NCI-H82 (cell line): ENCODE results near the gene HBQ1.
A peak's percentile ranks its signal among the peaks of the same experiment; 100 is the strongest.
"Not testable (repeated sequence)": the region's sequence is repeated elsewhere in the genome, so short reads cannot be mapped to it uniquely, and the experiment has no call there.

ENCODE experiments used
- DNase-seq: peaks from one replicate; lab custom pipeline; 2025; lab: John Stamatoyannopoulos, UW

The HBQ1 gene

DNA sequence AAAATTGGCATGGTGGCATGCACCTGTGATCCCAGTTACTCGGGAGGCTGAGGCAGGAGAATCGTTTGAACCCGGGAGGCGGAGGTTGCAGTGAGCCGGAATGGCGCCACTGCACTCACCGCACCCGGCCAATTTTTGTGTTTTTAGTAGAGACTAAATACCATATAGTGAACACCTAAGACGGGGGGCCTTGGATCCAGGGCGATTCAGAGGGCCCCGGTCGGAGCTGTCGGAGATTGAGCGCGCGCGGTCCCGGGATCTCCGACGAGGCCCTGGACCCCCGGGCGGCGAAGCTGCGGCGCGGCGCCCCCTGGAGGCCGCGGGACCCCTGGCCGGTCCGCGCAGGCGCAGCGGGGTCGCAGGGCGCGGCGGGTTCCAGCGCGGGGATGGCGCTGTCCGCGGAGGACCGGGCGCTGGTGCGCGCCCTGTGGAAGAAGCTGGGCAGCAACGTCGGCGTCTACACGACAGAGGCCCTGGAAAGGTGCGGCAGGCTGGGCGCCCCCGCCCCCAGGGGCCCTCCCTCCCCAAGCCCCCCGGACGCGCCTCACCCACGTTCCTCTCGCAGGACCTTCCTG is at the start of gene HBQ1:
HBQ1 (plus strand) TSS at position 359 of the 575 bp plus-strand sequence; CDS start at position 387, 28 bp downstream.
- DNase-seq, result peak; percentile 70

GRCh38 chr16:130533-131173 is 49.6 kb upstream of the HBQ1 start:
- DNase-seq, result no peak

- no peak for DNase-seq
Observed at GRCh38 chr16:132120-132519, 48.1 kb upstream of the HBQ1 start.

DNA sequence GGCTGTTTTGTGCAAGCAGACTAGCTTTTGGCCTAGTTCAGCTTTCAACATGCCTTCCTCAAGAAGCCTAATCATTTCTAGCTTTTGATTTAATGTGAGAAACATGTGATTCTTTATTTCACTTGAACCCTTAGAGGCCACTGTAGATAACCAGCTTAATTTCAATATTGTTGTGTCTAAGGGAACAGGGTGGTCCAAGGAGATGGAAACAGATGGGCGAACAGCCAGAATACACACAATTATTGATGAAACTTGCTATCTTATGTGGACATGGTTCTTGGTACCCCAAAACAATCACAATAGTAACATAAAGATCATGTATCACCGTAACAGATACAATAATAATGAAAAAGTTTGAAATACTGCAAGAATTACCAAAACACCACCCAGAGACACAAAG is 46.5 kb upstream of the HBQ1 start:
- DNase-seq, result no peak

- DNase-seq, result peak; percentile 58
Observed at GRCh38 chr16:138049-138417, 42.2 kb upstream of the HBQ1 start.

- no peak for DNase-seq
Observed at GRCh38 chr16:140175-140857, 39.9 kb upstream of the HBQ1 start.

GRCh38 chr16:142405-142967 is 37.8 kb upstream of the HBQ1 start:
- DNase-seq, result no peak

- no peak for DNase-seq
Observed at GRCh38 chr16:143047-143446, 37.2 kb upstream of the HBQ1 start.

DNA sequence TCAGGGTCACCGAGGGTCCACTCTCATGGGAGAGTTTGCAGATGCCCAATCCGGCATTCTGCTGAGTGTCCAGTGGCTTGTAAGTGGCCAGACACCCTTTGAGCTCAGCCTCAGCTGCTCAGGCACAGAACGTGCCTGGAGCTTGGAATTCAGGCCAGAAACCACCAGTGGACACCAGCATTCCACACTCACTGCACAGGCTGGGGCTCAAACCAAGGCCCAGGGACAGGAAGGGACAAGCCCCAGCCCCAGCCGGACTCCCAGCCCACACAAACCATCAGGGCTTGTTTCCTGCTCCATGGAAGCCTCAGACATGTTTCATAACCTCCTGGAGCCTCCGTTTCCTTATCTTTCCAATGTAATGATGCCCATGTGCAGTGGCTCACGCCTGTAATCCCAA is 36.8 kb upstream of the HBQ1 start:
- DNase-seq, result no peak

DNA sequence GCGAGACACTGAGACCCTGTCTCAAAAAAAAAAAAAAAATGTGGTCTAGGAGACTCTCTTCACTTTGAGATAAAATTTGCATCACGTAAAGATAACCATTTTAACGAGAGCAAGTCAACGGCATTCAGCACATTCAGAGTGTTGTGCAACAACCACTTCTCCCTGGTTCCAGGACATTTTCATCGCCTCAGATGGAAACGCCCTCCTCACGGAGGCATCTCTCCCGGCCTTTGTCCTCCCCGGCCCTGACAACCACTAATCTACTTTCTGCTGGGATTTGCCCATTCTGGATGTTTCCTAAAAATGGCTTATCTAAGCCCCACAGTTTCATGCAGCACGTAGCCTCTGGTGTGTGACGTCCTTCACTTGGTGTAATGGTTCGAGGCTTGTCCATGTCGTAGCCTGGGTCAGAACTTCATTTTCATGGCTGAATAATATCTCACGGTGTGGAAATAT is 35.4 kb upstream of the HBQ1 start:
- DNase-seq, result no peak

DNA sequence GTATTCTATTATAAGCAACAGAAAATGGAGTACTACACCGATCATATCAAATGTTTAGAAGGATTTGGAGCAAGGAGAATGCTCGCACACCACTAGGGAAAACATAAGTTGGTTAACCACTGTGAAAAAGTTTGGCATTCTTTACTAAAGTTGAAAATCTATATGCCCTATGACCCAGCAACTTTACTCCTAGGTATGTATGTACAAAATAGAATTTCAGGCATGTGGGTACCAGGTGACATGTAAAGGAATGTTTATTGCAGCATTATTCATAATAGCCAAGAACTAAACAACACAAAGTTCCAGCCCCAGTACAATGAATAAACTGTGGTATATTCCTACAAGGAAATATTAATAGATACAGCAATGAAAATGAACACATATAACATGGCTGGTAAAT is 33.6 kb upstream of the HBQ1 start:
- DNase-seq, result no peak

GRCh38 chr16:149024-149660 is 31.1 kb upstream of the HBQ1 start:
- DNase-seq, result no peak

DNA sequence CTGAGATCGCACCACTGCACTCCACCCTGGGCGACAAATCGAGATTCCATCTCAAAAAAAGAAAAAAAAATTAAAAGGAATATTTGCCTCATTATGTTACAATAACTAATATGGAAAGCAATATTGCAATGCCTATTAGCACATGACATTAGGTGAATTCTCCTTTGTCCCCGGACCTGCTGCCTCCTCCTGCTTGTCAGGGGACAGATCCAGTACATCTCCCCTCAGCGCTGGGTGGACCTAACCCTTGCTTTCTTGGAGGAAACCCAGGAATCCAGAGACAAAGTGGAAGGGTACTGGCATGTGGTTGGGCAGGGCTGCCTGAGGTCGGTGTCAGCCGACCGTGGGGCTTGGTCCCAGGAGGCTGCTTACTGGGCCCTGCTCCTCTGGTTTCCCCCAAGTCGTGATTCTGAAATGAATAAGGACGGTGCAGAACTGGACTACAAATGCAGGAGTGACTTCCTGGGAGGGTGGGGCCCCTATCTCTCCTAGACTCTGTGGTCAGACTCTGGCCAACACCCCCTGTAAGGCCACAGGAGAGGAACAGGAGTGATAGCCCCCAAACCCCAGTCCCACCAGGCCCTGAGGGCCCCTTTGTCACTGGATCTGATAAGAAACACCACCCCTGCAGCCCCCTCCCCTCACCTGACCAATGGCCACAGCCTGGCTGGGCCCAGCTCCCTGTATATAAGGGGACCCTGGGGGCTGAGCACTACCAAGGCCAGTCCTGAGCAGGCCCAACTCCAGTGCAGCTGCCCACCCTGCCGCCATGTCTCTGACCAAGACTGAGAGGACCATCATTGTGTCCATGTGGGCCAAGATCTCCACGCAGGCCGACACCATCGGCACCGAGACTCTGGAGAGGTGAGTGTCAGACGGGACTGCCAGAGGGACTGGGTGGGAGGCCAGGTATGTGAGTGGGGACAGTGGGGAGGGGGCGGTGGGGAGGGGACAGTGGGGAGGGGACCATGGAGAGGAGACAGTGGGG is 27.8 kb upstream of the HBQ1 start, which contains the start of gene HBZ:
HBZ (plus strand) TSS at position 504 of the 988 bp plus-strand sequence; CDS start at position 770, 266 bp downstream.
- no peak for DNase-seq

DNA sequence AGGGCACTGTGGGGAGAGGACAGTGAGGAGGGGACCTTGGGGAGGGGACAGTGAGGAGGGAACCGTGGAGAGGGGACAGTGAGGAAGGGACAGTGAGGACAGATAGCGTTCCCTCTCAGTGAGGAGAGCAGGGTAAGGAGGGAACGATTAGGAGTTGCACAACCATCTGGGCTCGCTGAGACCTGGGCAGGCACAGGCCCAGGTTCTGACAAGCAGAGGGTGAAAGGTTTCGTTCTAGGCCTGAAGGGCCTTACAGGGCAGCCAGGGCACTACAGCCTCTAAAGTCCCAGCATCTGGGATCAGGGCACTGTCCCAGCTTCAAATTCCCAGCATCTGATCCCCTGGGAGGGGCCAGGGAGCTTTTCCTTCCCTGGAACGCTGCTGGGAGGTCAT is 27.1 kb upstream of the HBQ1 start:
- DNase-seq, result not testable (repeated sequence)

- not testable (repeated sequence) for DNase-seq
Observed at GRCh38 chr16:153550-154216, 26.6 kb upstream of the HBQ1 start.

GRCh38 chr16:154217-155030 is 25.8 kb upstream of the HBQ1 start:
- DNase-seq, result peak; percentile 60

GRCh38 chr16:155031-155398 is 25.2 kb upstream of the HBQ1 start:
- DNase-seq, result no peak

DNA sequence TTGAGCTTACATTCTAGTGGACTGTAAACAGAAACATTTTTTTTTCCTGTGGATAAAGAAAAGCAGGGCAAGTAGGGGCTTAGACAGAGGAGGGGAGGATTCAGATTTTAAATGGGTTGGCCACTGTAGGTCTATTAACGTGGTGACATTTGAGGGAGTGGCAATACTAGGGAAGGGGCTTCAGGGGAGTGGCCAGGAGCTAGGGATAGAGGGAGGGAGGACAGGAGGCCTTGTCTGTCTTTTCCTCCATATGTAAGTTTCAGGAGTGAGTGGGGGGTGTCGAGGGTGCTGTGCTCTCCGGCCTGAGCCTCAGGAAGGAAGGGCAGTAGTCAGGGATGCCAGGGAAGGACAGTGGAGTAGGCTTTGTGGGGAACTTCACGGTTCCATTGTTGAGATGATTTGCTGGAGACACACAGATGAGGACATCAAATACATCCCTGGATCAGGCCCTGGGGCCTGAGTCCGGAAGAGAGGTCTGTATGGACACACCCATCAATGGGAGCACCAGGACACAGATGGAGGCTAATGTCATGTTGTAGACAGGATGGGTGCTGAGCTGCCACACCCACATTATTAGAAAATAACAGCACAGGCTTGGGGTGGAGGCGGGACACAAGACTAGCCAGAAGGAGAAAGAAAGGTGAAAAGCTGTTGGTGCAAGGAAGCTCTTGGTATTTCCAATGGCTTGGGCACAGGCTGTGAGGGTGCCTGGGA is 21.0 kb upstream of the HBQ1 start:
- DNase-seq, result no peak

DNA sequence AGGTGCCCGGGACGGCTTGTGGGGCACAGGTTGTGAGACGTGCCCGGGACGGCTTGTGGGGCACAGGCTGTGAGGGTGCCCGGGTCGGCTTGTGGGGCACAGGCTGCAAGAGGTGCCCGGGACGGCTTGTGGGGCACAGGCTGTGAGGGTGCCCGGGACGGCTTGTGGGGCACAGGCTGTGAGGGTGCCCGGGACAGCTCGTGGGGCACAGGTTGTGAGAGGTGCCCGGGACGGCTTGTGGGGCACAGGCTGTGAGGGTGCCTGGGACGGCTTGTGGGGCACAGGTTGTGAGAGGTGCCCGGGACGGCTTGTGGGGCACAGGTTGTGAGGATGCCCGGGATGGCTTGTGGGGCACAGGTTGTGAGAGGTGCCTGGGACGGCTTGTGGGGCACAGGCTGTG is 20.0 kb upstream of the HBQ1 start:
- DNase-seq, result not testable (repeated sequence)
